Naive B cell (primary cell): ENCODE results near the gene CD200. TPM values are rescaled to one million over a fixed set of nuclear protein-coding genes. Genes with fewer than 3 reads are reported as not detected.
"Not testable (repeated sequence)": the region's sequence is repeated elsewhere in the genome, so short reads cannot be mapped to it uniquely, and the experiment has no call there.

ENCODE experiments used
- ATAC-seq, 2 donors: fragments of 150-1000 bp; cut with Tn5 transposase; 2 replicates each; pipeline ENCODE4 v1.10.0; 2021; ENCODE audit warnings: low read depth in 2 of 2, mild to moderate bottlenecking in 2 of 2, moderate library complexity in 2 of 2
- DNase-seq: peaks from one replicate; pipeline ENCODE4 v3.0.0; 2022
- H3K27ac Mint-ChIP-seq, 6 donors: one replicate each; pipeline ENCODE4 v1.8.0; 2020 to 2022; ENCODE audit warnings: mild to moderate bottlenecking in 6 of 6, mixed read lengths in 6 of 6, moderate library complexity in 5 of 6, inconsistent platforms in 2 of 6
- H3K27me3 Mint-ChIP-seq, 3 donors: one replicate each; pipeline ENCODE4 v1.8.0; 2021 to 2022; ENCODE audit warnings: mixed read lengths in 3 of 3, mild to moderate bottlenecking in 1 of 3
- H3K36me3 Mint-ChIP-seq, 2 donors: one replicate each; pipeline ENCODE4 v1.8.0; 2020 to 2022; ENCODE audit warnings: mixed read lengths in 2 of 2, inconsistent platforms in 1 of 2, mild to moderate bottlenecking in 1 of 2
- H3K4me1 Mint-ChIP-seq, 3 donors: one replicate each; pipeline ENCODE4 v1.8.0; 2020 to 2022; ENCODE audit warnings: mixed read lengths in 3 of 3, inconsistent platforms in 1 of 3, mild to moderate bottlenecking in 1 of 3, moderate library complexity in 1 of 3
- H3K4me3 Mint-ChIP-seq, 8 donors: one replicate each; pipeline ENCODE4 v1.8.0; 2020 to 2022; ENCODE audit warnings: mild to moderate bottlenecking in 8 of 8, mixed read lengths in 8 of 8, moderate library complexity in 8 of 8, inconsistent platforms in 2 of 8
- H3K9me3 Mint-ChIP-seq, 7 donors: one replicate each; pipeline ENCODE4 v1.8.0; 2020 to 2022; ENCODE audit warnings: mixed read lengths in 7 of 7, mild to moderate bottlenecking in 5 of 7, inconsistent platforms in 2 of 7, moderate library complexity in 1 of 7
- polyA plus RNA-seq, 6 donors: library from polyadenylated mRNA; unstranded; fragments of 300-500 nt; fragmentation: Illumina TruSeq; gene quantifications; one replicate each; pipeline ENCODE4 v1.2.3, GENCODE V29; 2021; ENCODE audit warnings: low read depth in 6 of 6

Gene CD200
- polyA plus RNA-seq, 6 donors from 2014 or later: 102 to 329 (median 161) TPM

GRCh38 chr3:112390783-112391641, 58.1 kb downstream of the CD200 start:
- Mint-ChIP-seq H3K36me3 (peaks cover 0 to 7% of the 10 kb centered on the region in 2 donors), H3K9me3 (peaks cover 2 to 14% (median 4%) of the 10 kb centered on the region in 7 donors), H3K4me1 (peaks cover 37 to 51% (median 49%) of the 10 kb centered on the region in 3 donors), H3K27me3 (no peaks in the 10 kb centered on the region), H3K4me3 (peak overlapping the region in 6 of 8 donors; percentile 49 to 78 (median 62)), H3K27ac (peak overlapping the region; percentile 38 to 86 (median 76))
- ATAC-seq: peak; percentile 45 to 58
- no peak for DNase-seq

- peak; percentile 41 to 49 for ATAC-seq
- Mint-ChIP-seq H3K27ac (peak overlapping the region; percentile 24 to 86 (median 76)), H3K27me3 (no peaks in the 10 kb centered on the region), H3K4me3 (peak overlapping the region in 6 of 8 donors; percentile 49 to 78 (median 62)), H3K4me1 (peaks cover 37 to 52% (median 51%) of the 10 kb centered on the region in 3 donors), H3K9me3 (peaks cover 2 to 12% (median 4%) of the 10 kb centered on the region in 7 donors), H3K36me3 (peaks cover 0 to 6% of the 10 kb centered on the region in 2 donors)
- DNase-seq: no peak
Observed at GRCh38 chr3:112391648-112392047, 58.7 kb downstream of the CD200 start.

- Mint-ChIP-seq H3K27me3 (no peaks in the 10 kb centered on the region), H3K27ac (no peak overlapping the region), H3K36me3 (peaks cover 0 to 8% of the 10 kb centered on the region in 2 donors), H3K9me3 (peaks cover 2 to 12% (median 5%) of the 10 kb centered on the region in 7 donors), H3K4me3 (no peak overlapping the region), H3K4me1 (peaks cover 37 to 52% (median 51%) of the 10 kb centered on the region in 3 donors)
- DNase-seq: no peak
- no peak for ATAC-seq
Observed at GRCh38 chr3:112392393-112393359, 59.7 kb downstream of the CD200 start.

GRCh38 chr3:112393360-112393728, 60.4 kb downstream of the CD200 start:
- H3K36me3 Mint-ChIP-seq: peaks cover 0 to 11% of the 10 kb centered on the region in 2 donors
- H3K4me1 Mint-ChIP-seq: peaks cover 37 to 50% (median 49%) of the 10 kb centered on the region in 3 donors
- peaks cover 2 to 12% (median 5%) of the 10 kb centered on the region in 7 donors for H3K9me3 Mint-ChIP-seq
- no peak overlapping the region for H3K27ac Mint-ChIP-seq
- H3K27me3 Mint-ChIP-seq: no peaks in the 10 kb centered on the region
- H3K4me3 Mint-ChIP-seq: no peak overlapping the region
- ATAC-seq (no peak), DNase-seq (no peak)

- no peak overlapping the region for H3K27ac Mint-ChIP-seq
- H3K36me3 Mint-ChIP-seq: peaks cover 0 to 11% of the 10 kb centered on the region in 2 donors
Observed at GRCh38 chr3:112394003-112394640, 61.2 kb downstream of the CD200 start.

GRCh38 chr3:112395181-112395895, 62.4 kb downstream of the CD200 start:
- H3K36me3 Mint-ChIP-seq: peaks cover 0 to 11% of the 10 kb centered on the region in 2 donors
- H3K27me3 Mint-ChIP-seq: no peaks in the 10 kb centered on the region
- peak; percentile 35 to 45 for ATAC-seq
- H3K4me3 Mint-ChIP-seq: peak overlapping the region in 2 of 8 donors; percentile 3 to 54
- peaks cover 29 to 35% (median 35%) of the 10 kb centered on the region in 3 donors for H3K4me1 Mint-ChIP-seq
- H3K27ac Mint-ChIP-seq: peak overlapping the region in 2 of 6 donors; percentile 16 to 20
- H3K9me3 Mint-ChIP-seq: peaks cover 2 to 12% (median 5%) of the 10 kb centered on the region in 7 donors
- DNase-seq: no peak

More at GRCh38 chr3:112394003-112394640, 61.2 kb downstream of the CD200 start:
- no peak for DNase-seq
- H3K9me3 Mint-ChIP-seq: peaks cover 2 to 12% (median 5%) of the 10 kb centered on the region in 7 donors
- no peak for ATAC-seq
- no peak overlapping the region for H3K4me3 Mint-ChIP-seq
- H3K27me3 Mint-ChIP-seq: no peaks in the 10 kb centered on the region
- peaks cover 37 to 44% (median 44%) of the 10 kb centered on the region in 3 donors for H3K4me1 Mint-ChIP-seq

- DNase-seq: no peak
- H3K27me3 Mint-ChIP-seq: no peaks in the 10 kb centered on the region
- H3K27ac Mint-ChIP-seq: peak overlapping the region in 1 of 6 donors; percentile 16
- H3K36me3 Mint-ChIP-seq: peaks cover 0 to 11% of the 10 kb centered on the region in 2 donors
- peak overlapping the region in 2 of 8 donors; percentile 3 to 37 for H3K4me3 Mint-ChIP-seq
- peaks cover 26 to 32% (median 30%) of the 10 kb centered on the region in 3 donors for H3K4me1 Mint-ChIP-seq
- H3K9me3 Mint-ChIP-seq: peaks cover 2 to 12% (median 5%) of the 10 kb centered on the region in 7 donors
- ATAC-seq: no peak
Observed at GRCh38 chr3:112395896-112396290, 62.9 kb downstream of the CD200 start.

- H3K4me3 Mint-ChIP-seq: no peak overlapping the region
- peaks cover 14 to 18% (median 14%) of the 10 kb centered on the region in 3 donors for H3K4me1 Mint-ChIP-seq
- no peak overlapping the region for H3K27ac Mint-ChIP-seq
- DNase-seq (no peak), ATAC-seq (no peak)
- H3K27me3 Mint-ChIP-seq: no peaks in the 10 kb centered on the region
- H3K9me3 Mint-ChIP-seq: peaks cover under 1 to 9% (median 2%) of the 10 kb centered on the region in 7 donors
- H3K36me3 Mint-ChIP-seq: peaks cover 0 to 7% of the 10 kb centered on the region in 2 donors
Observed at GRCh38 chr3:112397556-112397955, 64.6 kb downstream of the CD200 start.

GRCh38 chr3:112399064-112399463, 66.1 kb downstream of the CD200 start:
- peaks cover 0 to 2% (median 0%) of the 10 kb centered on the region in 7 donors for H3K9me3 Mint-ChIP-seq
- peaks cover 14 to 17% (median 14%) of the 10 kb centered on the region in 3 donors for H3K4me1 Mint-ChIP-seq
- H3K27ac Mint-ChIP-seq: peak overlapping the region in 1 of 6 donors; percentile 52
- DNase-seq (no peak), ATAC-seq (no peak)
- H3K36me3 Mint-ChIP-seq: peaks cover 0 to 6% of the 10 kb centered on the region in 2 donors
- H3K27me3 Mint-ChIP-seq: no peaks in the 10 kb centered on the region
- no peak overlapping the region for H3K4me3 Mint-ChIP-seq

GRCh38 chr3:112399554-112399953, 66.6 kb downstream of the CD200 start:
- not testable (repeated sequence) for ATAC-seq, H3K36me3 Mint-ChIP-seq, DNase-seq, H3K27me3 Mint-ChIP-seq, H3K9me3 Mint-ChIP-seq
- Mint-ChIP-seq H3K4me3 (peak overlapping the region in 1 of 8 donors; percentile 7), H3K27ac (peak overlapping the region in 1 of 6 donors; percentile 52), H3K4me1 (peaks cover 14% of the 10 kb centered on the region in 3 donors)

GRCh38 chr3:112400317-112400716, 67.4 kb downstream of the CD200 start:
- not testable (repeated sequence) for H3K9me3 Mint-ChIP-seq, H3K36me3 Mint-ChIP-seq, DNase-seq, H3K4me3 Mint-ChIP-seq, H3K27me3 Mint-ChIP-seq, ATAC-seq
- peaks cover 11 to 14% (median 13%) of the 10 kb centered on the region in 3 donors for H3K4me1 Mint-ChIP-seq
- peak overlapping the region in 1 of 6 donors; percentile 46 for H3K27ac Mint-ChIP-seq

GRCh38 chr3:112401617-112402016, 68.7 kb downstream of the CD200 start:
- Mint-ChIP-seq H3K27ac (peak overlapping the region in 1 of 6 donors; percentile 59), H3K4me1 (peaks cover 0 to 11% (median 7%) of the 10 kb centered on the region in 3 donors), H3K9me3 (peaks cover 0 to 2% (median 0%) of the 10 kb centered on the region in 7 donors), H3K4me3 (no peak overlapping the region), H3K27me3 (no peaks in the 10 kb centered on the region), H3K36me3 (peaks cover 0 to 6% of the 10 kb centered on the region in 2 donors)
- no peak for ATAC-seq
- DNase-seq: no peak
